Hepatocyte (in vitro differentiated cells): ENCODE data around the gene AMIGO2. TPM values are rescaled to one million over a fixed set of nuclear protein-coding genes. Genes with fewer than 3 reads are reported as not detected.
A peak's percentile ranks its signal among the peaks of the same experiment; 100 is the strongest.

Experiments
- DNase-seq: peaks from one replicate; pipeline ENCODE4 v3.0.0-alpha.2; 2016; ENCODE audit warnings: low spot score
- H2AFZ ChIP-seq: fragments of 200-600 bp; sonication (generic); 2 replicates; pipeline ENCODE4 v1.6.0; 2016; ENCODE audit warnings: antibody characterized with exemption, mild to moderate bottlenecking
- H3K27ac ChIP-seq: fragments of 200-600 bp; sonication (generic); 2 replicates; pipeline ENCODE4 v1.5.1; 2016; ENCODE audit warnings: mild to moderate bottlenecking
- H3K27me3 ChIP-seq: fragments of 200-600 bp; sonication (generic); 2 replicates; pipeline ENCODE4 v1.6.1; 2016
- H3K36me3 ChIP-seq: fragments of 200-600 bp; sonication (generic); replicated peaks from 2 replicates; pipeline ENCODE4 v1.5.1; 2016; ENCODE audit warnings: low read depth; ENCODE audit not compliant: insufficient read depth
- H3K4me1 ChIP-seq: fragments of 200-600 bp; sonication (generic); 2 replicates; pipeline ENCODE4 v1.5.1; 2016; ENCODE audit warnings: mild to moderate bottlenecking, moderate library complexity; ENCODE audit not compliant: insufficient read depth
- H3K4me2 ChIP-seq: fragments of 200-600 bp; sonication (generic); 2 replicates; pipeline ENCODE4 v1.6.0; 2016
- H3K4me3 ChIP-seq: fragments of 200-600 bp; sonication (generic); 2 replicates; pipeline ENCODE4 v1.5.1; 2016; ENCODE audit warnings: mild to moderate bottlenecking
- H3K79me2 ChIP-seq: fragments of 200-600 bp; sonication (generic); 2 replicates; pipeline ENCODE4 v1.6.0; 2017; ENCODE audit warnings: mild to moderate bottlenecking
- H3K9me2 ChIP-seq: fragments of 200-600 bp; sonication (generic); replicated peaks from 2 replicates; pipeline ENCODE4 v1.6.0; 2017; ENCODE audit warnings: mild to moderate bottlenecking; ENCODE audit not compliant: insufficient read depth
- H3K9me3 ChIP-seq: fragments of 200-600 bp; sonication (generic); 2 replicates; pipeline ENCODE4 v1.5.1; 2016; ENCODE audit warnings: low read depth, mild to moderate bottlenecking
- H4K20me1 ChIP-seq: fragments of 200-600 bp; sonication (generic); 2 replicates; pipeline ENCODE4 v1.6.0; 2016; ENCODE audit warnings: mild to moderate bottlenecking; ENCODE audit not compliant: insufficient read depth, poor library complexity, severe bottlenecking
- CTCF ChIP-seq: fragments of 200-600 bp; sonication (generic); IDR thresholded peaks from 2 replicates; pipeline ENCODE4 v1.5.1; 2016; ENCODE audit warnings: antibody characterized with exemption, mild to moderate bottlenecking; ENCODE audit not compliant: poor library complexity
- EZH2 ChIP-seq: fragments of 200-600 bp; sonication (generic); IDR thresholded peaks from 2 replicates; pipeline ENCODE4 v1.6.1; 2016; ENCODE audit warnings: antibody characterized with exemption, mild to moderate bottlenecking, borderline replicate concordance
- EZH2phosphoT487 ChIP-seq: fragments of 200-600 bp; sonication (generic); IDR thresholded peaks from one replicate; pipeline ENCODE4 v1.6.1; 2018; ENCODE audit warnings: antibody characterized with exemption, mild to moderate bottlenecking, low read depth, moderate library complexity; ENCODE audit not compliant: unreplicated experiment, severe bottlenecking
- WGBS: methylation state at CpG from one replicate; pipeline ENCODE4 v1.1.6; 2016; ENCODE audit warnings: low lambda C conversion rate; ENCODE audit errors: missing lambda C conversion rate; 5-methylcytosine and 5-hydroxymethylcytosine counted together
- polyA plus RNA-seq: library from polyadenylated mRNA; unstranded; fragments of >200 nt; fragmentation: Nextera tagmentation; extraction: Ambion mirVana; gene quantifications from 2 replicates; pipeline ENCODE4 v1.2.1, GENCODE V29; 2016
- total RNA-seq: library from RNA; depleted of rRNA; stranded (reverse); fragments of >200 nt; gene quantifications from 2 replicates; pipeline ENCODE4 v1.2.3, GENCODE V29; 2014

The AMIGO2 gene
- total and polyA plus RNA-seq, 2 experiments from 2014 or later: 57.8 to 65.6 TPM

- DNase-seq: peak; percentile 28
- Histone ChIP-seq H4K20me1 (no peaks in the 10 kb centered on the region), H3K4me3 (no peak overlapping the region), H3K9me3 (no peaks in the 10 kb centered on the region), H3K27ac (no peak overlapping the region), H3K36me3 (no peaks in the 10 kb centered on the region), H3K79me2 (peaks cover 6% of the 10 kb centered on the region), H3K4me2 (no peak overlapping the region), H2AFZ (no peak overlapping the region), H3K27me3 (no peaks in the 10 kb centered on the region), H3K9me2 (no peaks in the 10 kb centered on the region), H3K4me1 (peaks cover 13% of the 10 kb centered on the region)
- 49% methylated on average over 5 of the region's 5 CpGs for WGBS
- peak; percentile 46 for TF ChIP-seq CTCF
- no peak for TF ChIP-seq EZH2phosphoT487
Measured at GRCh38 chr12:47071241-47071852, 8.4 kb downstream of the AMIGO2 start.

GRCh38 chr12:47070310-47070709, 9.4 kb downstream of the AMIGO2 start:
- Histone ChIP-seq H3K27ac (no peak overlapping the region), H3K36me3 (no peaks in the 10 kb centered on the region), H4K20me1 (no peaks in the 10 kb centered on the region), H3K4me2 (no peak overlapping the region), H3K9me2 (no peaks in the 10 kb centered on the region), H3K79me2 (no peaks in the 10 kb centered on the region), H3K4me1 (peaks cover 13% of the 10 kb centered on the region), H3K27me3 (no peaks in the 10 kb centered on the region), H2AFZ (no peak overlapping the region), H3K9me3 (no peaks in the 10 kb centered on the region), H3K4me3 (no peak overlapping the region)
- TF ChIP-seq EZH2 (no peak), EZH2phosphoT487 (no peak), CTCF (no peak)
- WGBS: 94% methylated on average over 1 of the region's 1 CpG
- DNase-seq: no peak

GRCh38 chr12:47068539-47068938, 11.2 kb downstream of the AMIGO2 start:
- H3K9me2 ChIP-seq: no peaks in the 10 kb centered on the region
- H3K27me3 ChIP-seq: no peaks in the 10 kb centered on the region
- peaks cover 13% of the 10 kb centered on the region for H3K4me1 ChIP-seq
- no peaks in the 10 kb centered on the region for H3K9me3 ChIP-seq
- no peak overlapping the region for H3K4me2 ChIP-seq
- TF ChIP-seq EZH2 (no peak), CTCF (no peak), EZH2phosphoT487 (no peak)
- H2AFZ ChIP-seq: no peak overlapping the region
- H4K20me1 ChIP-seq: no peaks in the 10 kb centered on the region
- no peak for DNase-seq
- no peaks in the 10 kb centered on the region for H3K36me3 ChIP-seq
- H3K4me3 ChIP-seq: no peak overlapping the region
- no peak overlapping the region for H3K27ac ChIP-seq
- no peaks in the 10 kb centered on the region for H3K79me2 ChIP-seq
- WGBS: 63% methylated on average over 6 of the region's 6 CpGs
